Activated CD4-positive, alpha-beta T cell treated with anti-CD3 and anti-CD28 coated beads, Interleukin-2, amount 10 ng/mL, durations not matched to agents 7 days and 5 days (primary cell): Measurements from ENCODE around the gene HCN3. TPM values are rescaled to one million over a fixed set of nuclear protein-coding genes. Genes with fewer than 3 reads are reported as not detected.
"Not testable (repeated sequence)": the region's sequence is repeated elsewhere in the genome, so short reads cannot be mapped to it uniquely, and the experiment has no call there.

Experiments used
- CTCF ChIA-PET: fragments of 350-600 bp; sonication (Branson Sonifier 250); formaldehyde crosslinking; loops from one replicate; lab custom pipeline; 2021; ENCODE audit warnings: antibody characterized with exemption; lab: Charles Lee
- POLR2A ChIA-PET: fragments of 350-600 bp; sonication (Branson Sonifier 250); formaldehyde crosslinking; loops from one replicate; lab custom pipeline; 2021; ENCODE audit warnings: antibody characterized with exemption; lab: Charles Lee
- DNase-seq: peaks from one replicate; pipeline ENCODE4 v3.0.0-alpha.2; 2020
- H3K27ac Mint-ChIP-seq: one replicate; pipeline ENCODE4 v1.8.0; 2021; ENCODE audit warnings: mild to moderate bottlenecking, moderate library complexity, mixed read lengths
- H3K27me3 Mint-ChIP-seq: one replicate; pipeline ENCODE4 v1.8.0; 2021; ENCODE audit warnings: mixed read lengths
- H3K36me3 Mint-ChIP-seq: one replicate; pipeline ENCODE4 v1.8.0; 2021; ENCODE audit warnings: low read depth, mixed read lengths
- H3K4me1 Mint-ChIP-seq: one replicate; pipeline ENCODE4 v1.8.0; 2021; ENCODE audit warnings: mixed read lengths
- H3K4me3 Mint-ChIP-seq: one replicate; pipeline ENCODE4 v1.8.0; 2021; ENCODE audit warnings: mild to moderate bottlenecking, moderate library complexity, mixed read lengths
- H3K9me3 Mint-ChIP-seq: one replicate; pipeline ENCODE4 v1.8.0; 2021; ENCODE audit warnings: mixed read lengths
- total RNA-seq, 2 experiments: library from RNA; stranded (reverse); gene quantifications; one replicate each; pipeline ENCODE4 v1.2.3, GENCODE V29; 2021

Gene HCN3
- total RNA-seq: 1 to 10 TPM; 2.5 to 3.4 TPM

DNA sequence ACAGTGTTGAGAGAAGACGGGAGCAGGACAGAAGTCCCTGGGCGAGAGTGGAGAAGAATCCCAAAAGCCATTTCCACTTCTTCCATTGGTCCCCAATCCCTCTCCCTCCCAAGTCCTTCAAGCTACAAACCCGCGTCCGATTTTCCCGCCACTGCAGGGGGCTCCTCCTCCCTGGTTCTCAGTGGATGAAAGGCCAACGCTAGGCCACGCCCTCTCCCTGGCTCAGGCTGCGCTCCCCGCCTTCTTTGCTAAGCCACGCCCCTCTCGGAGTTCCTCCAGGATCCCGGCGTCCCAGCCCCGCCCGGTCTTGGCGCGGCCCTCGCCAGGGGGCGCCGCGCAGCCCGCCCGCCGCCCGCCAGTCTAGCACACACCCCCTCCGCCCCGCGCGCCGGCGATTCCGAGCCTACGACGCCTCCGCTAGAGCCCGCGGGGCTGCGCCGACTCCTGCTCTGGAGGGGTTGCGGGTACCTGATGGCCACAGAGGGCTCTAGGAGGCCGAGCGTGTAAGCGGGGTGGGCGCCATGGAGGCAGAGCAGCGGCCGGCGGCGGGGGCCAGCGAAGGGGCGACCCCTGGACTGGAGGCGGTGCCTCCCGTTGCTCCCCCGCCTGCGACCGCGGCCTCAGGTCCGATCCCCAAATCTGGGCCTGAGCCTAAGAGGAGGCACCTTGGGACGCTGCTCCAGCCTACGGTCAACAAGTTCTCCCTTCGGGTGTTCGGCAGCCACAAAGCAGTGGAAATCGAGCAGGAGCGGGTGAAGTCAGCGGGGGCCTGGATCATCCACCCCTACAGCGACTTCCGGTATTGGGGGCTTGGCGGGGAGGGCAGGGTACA, at the start of gene HCN3:
Gene HCN3, plus strand, starts transcription at position 394 of the 832 bp plus-strand sequence. Its CDS starts 128 bp downstream, at position 522.
- ChIA-PET CTCF (interaction anchor here (0.7 to 7.7 kb wide), 10 partner anchors 11 to 405 kb away, joined by 3 to 48 read pairs (median 4); partner anchors contain the start of gene FDPS), POLR2A (no interaction called here)
- peak; percentile 93 for DNase-seq
- Mint-ChIP-seq H3K9me3 (no peaks in the 10 kb centered on the region), H3K36me3 (peaks cover 6% of the 10 kb centered on the region), H3K4me1 (peaks cover 38% of the 10 kb centered on the region), H3K27ac (peak within 1 kb of the TSS; percentile 59), H3K27me3 (peaks cover 4% of the 10 kb centered on the region), H3K4me3 (peak within 1 kb of the TSS; percentile 71)

DNA sequence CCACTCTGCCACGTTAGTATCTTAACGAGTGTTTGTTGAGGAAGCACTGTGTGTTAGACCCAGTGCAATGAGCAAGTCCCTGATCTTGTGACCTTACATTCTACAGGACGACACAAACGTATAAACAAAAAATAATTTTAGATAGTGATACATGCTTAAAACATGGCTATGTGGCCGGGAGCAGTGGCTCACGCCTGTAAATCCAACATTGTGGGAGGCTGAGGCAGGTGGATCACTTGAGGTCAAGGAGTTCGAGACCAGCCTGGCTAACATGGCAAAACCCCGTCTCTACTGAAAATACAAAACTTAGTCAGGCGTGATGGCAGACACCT, 49.2 kb upstream of the HCN3 start:
- CTCF ChIA-PET: interaction anchor here (0.9 to 2.5 kb wide), 5 partner anchors 15 to 55 kb away, joined by 3 to 11 read pairs (median 5); partner anchors contain the start of gene KRTCAP2
- Mint-ChIP-seq H3K4me1 (peaks cover 36% of the 10 kb centered on the region), H3K4me3 (peak overlapping the region; percentile 84), H3K9me3 (no peaks in the 10 kb centered on the region), H3K36me3 (peaks cover 8% of the 10 kb centered on the region), H3K27me3 (no peaks in the 10 kb centered on the region), H3K27ac (peak overlapping the region; percentile 92)
- DNase-seq: no peak
- POLR2A ChIA-PET: no interaction called here

DNA sequence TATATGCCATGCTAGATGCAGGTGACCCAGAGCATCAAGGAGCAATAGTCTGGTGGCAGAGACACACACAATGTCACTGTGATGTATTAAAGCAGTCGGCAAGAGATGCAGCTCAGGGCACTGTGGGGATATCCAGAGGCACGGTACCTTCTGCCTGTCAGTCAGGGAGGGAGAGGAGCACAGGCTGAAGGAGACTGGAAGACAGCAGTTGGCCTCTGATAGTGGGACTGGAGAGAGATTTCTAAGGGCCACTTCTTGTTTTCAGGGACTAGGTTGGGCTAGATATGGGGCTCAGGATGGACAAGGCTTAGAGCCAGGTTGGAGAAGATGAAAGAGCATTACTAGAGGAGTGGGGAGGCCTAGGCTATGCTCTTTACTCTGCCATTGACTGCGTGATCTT, 46.0 kb upstream of the HCN3 start:
- DNase-seq, H3K27ac Mint-ChIP-seq, H3K4me3 Mint-ChIP-seq, POLR2A ChIA-PET, H3K9me3 Mint-ChIP-seq, H3K36me3 Mint-ChIP-seq, H3K27me3 Mint-ChIP-seq: not testable (repeated sequence)
- H3K4me1 Mint-ChIP-seq: peaks cover 26% of the 10 kb centered on the region
- CTCF ChIA-PET: interaction anchor here (1.0 to 1.8 kb wide), 2 partner anchors 13 to 19 kb away, joined by 3 to 5 read pairs; no protein-coding TSS in a partner anchor

DNA sequence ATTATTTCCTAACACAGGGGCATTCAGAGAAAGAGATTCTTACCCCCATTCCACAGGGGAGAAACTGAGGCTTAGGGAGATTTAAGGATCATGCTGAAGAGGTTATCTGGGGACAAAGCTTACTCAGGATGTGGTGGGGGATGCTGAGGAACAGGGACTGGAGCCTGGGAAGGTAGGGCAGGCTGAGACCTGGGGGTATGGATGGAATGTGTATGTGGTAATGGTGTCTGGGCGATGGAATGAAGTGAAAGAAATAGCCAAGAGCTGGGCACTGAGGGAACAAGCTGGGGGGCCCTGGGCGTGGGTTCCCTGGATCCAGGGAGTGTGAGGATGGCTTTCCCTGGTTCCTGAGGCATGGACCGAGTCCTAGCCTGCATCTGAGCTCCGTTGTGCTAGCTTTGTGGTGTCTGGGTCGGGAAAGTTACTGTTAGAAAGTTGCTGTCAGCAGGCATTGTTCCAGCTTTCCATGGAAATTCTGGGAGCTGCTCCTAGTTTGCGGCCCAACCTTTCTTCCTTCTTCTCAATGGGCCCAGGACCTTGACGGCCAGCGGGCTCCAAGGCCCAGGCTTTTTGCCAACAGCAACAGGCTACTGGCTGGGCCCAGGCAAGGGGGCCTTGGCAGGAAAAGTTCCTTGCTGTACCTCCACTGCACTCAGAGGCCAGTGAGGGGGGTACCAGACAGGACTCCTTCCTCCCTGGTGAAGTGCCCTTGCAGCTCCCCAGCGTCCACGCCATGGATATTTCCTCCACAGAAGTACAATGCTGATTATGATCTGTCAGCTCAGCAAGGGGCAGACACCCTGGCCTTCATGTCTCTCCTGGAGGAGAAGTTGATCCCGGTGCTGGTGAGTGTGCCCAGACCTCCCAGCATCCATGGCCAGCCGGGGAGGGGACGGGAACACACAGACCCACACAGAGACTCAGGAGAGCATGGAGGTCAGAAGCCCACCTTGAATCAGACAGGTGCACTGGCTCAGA, 45.0 kb upstream of the HCN3 start:
- peaks cover 25% of the 10 kb centered on the region for H3K4me1 Mint-ChIP-seq
- H3K9me3 Mint-ChIP-seq, H3K4me3 Mint-ChIP-seq, POLR2A ChIA-PET, H3K27me3 Mint-ChIP-seq, DNase-seq, H3K27ac Mint-ChIP-seq: not testable (repeated sequence)
- CTCF ChIA-PET: interaction anchor here (1.0 to 1.8 kb wide), 3 partner anchors 12 to 59 kb away, joined by 3 to 5 read pairs (median 4); partner anchors contain the start of gene KRTCAP2
- H3K36me3 Mint-ChIP-seq: peaks cover 17% of the 10 kb centered on the region

DNA sequence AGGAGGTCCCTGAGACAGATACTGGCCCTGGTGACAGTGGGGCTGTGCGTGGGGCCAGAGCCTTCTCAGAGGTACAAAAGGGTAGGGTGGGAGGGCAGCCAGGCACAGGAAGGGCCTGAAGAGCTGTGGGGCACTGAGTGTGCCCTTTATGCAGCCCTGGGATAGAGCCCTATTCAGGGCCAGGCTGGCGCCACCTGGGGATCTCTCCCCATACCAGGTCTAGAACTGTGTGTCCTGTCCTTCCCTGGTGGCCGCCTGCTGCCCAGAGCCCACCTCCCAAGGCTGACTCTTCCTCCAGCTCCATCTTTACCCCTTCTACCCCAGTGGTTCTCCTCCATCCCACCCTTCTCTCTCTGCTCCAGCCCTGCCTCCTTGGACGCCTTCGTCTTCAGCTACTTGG, 43.8 kb upstream of the HCN3 start:
- POLR2A ChIA-PET, CTCF ChIA-PET: not testable (repeated sequence)
- peaks cover 15% of the 10 kb centered on the region for H3K4me1 Mint-ChIP-seq

DNA sequence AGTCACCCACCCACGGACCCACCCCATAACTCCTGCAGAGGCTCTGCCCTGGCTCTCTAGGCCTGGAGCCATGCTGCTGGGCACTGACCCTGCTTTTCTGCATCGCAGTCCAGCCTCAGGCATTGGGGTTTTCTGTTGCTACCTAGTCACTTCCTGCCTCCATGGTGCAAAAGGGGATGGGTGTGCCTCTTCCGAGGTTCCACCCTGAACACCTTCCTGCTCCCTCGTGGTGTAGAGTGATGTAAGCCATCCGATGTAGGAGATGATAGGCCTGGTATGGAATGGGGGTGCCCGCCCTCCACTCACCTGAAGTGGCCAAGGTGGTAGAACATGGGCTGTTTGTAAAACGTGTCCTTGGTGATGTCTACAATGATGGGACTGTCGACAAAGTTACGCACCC, 41.9 kb upstream of the HCN3 start:
- Mint-ChIP-seq H3K27ac (peak overlapping the region; percentile 85), H3K4me1 (peaks cover 20% of the 10 kb centered on the region), H3K36me3 (peaks cover 27% of the 10 kb centered on the region)
- CTCF ChIA-PET: interaction anchor here (1.1 kb wide), 1 partner anchor 16 kb away, joined by 4 read pairs; no protein-coding TSS in a partner anchor
- H3K27me3 Mint-ChIP-seq, DNase-seq, POLR2A ChIA-PET, H3K9me3 Mint-ChIP-seq, H3K4me3 Mint-ChIP-seq: not testable (repeated sequence)

More for the DNA sequence above, 43.8 kb upstream of the HCN3 start:
- H3K9me3 Mint-ChIP-seq, H3K27ac Mint-ChIP-seq, H3K27me3 Mint-ChIP-seq, DNase-seq, H3K4me3 Mint-ChIP-seq: not testable (repeated sequence)
- peaks cover 21% of the 10 kb centered on the region for H3K36me3 Mint-ChIP-seq

DNA sequence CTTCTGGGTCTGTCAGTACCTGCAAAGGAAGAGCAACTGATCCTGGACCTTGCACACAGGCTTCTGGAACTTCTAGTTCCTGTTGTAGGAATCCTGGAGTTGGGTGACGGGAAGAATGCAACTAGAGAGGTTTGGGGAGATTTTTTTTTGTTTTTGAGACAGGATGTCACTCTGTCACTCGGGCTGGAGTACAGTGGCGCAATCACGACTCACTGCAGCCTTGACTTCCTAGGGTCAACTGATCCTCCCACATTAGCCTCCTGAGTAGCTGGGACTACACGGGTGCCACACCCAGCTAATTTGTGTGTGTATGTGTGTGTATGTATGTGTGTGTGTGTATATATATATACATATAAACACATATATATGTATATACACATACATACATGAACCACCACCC, 40.8 kb upstream of the HCN3 start:
- Mint-ChIP-seq H3K9me3 (no peaks in the 10 kb centered on the region), H3K4me1 (peaks cover 30% of the 10 kb centered on the region), H3K4me3 (no peak overlapping the region), H3K36me3 (peaks cover 32% of the 10 kb centered on the region), H3K27me3 (no peaks in the 10 kb centered on the region), H3K27ac (peak overlapping the region; percentile 21)
- no peak for DNase-seq
- ChIA-PET POLR2A (no interaction called here), CTCF (interaction anchor here (1.1 kb wide), 1 partner anchor 15 kb away, joined by 4 read pairs; no protein-coding TSS in a partner anchor)

DNA sequence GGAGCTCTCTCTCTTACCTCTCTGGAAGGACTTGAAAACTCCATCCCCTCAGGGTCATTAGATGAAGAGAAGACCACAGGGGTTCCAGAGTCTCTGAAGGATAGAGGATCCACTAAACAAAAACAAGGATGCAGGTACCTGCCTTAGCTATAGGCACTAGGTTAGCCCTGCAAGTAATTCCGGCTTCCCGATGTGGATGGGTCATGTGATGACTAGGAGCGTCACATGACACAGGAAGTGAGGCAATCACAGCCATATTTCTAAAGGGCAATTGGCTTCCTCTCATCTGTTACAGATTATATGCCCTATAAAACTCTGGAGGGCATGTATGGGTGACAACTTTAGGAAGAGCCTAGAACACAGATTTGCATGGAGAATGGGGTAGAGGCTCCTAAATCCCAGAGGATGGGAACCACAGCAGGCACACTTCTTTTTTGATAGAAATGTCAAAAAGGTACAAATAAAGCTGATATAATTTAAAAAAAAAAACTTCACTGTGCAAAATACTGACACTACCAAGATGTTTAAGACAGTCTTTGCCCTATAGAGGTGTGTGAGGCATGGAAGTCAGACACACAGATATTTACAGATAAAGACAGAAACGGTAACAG, 36.1 kb upstream of the HCN3 start:
- Mint-ChIP-seq H3K27ac (peak overlapping the region; percentile 91), H3K4me3 (peak overlapping the region; percentile 85), H3K27me3 (peaks cover 2% of the 10 kb centered on the region), H3K9me3 (no peaks in the 10 kb centered on the region), H3K36me3 (peaks cover 28% of the 10 kb centered on the region), H3K4me1 (peaks cover 61% of the 10 kb centered on the region)
- ChIA-PET CTCF (interaction anchor here (0.6 to 3.9 kb wide), 7 partner anchors 9 to 535 kb away, joined by 3 to 38 read pairs (median 4); partner anchors contain the start of genes KRTCAP2, THBS3 and TRIM46), POLR2A (no interaction called here)
- DNase-seq: peak; percentile 83

DNA sequence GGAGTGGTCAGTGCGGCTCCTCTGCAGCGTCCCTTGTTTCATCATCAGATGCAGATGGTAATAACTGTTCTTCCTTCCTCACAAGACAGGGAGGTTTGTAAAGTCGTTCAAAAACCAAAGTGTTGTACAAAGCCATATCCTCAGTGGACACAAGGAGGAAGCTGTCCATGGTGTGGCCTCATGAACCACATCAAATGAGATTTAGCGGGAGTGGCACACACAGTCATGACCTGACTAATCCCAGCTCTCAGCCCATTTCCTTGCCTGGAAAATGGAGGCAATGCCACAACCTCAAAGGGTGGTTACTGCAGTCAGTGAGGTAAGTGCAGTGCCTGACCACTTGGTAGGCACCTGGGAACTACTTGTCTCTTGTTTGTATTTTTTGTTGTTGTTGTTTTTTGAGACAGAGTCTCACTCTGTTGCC, 35.4 kb upstream of the HCN3 start:
- H3K4me3 Mint-ChIP-seq: peak overlapping the region; percentile 40
- POLR2A ChIA-PET: no interaction called here
- peaks cover 27% of the 10 kb centered on the region for H3K36me3 Mint-ChIP-seq
- H3K9me3 Mint-ChIP-seq: no peaks in the 10 kb centered on the region
- H3K27me3 Mint-ChIP-seq: peaks cover 2% of the 10 kb centered on the region
- H3K27ac Mint-ChIP-seq: peak overlapping the region; percentile 91
- peaks cover 62% of the 10 kb centered on the region for H3K4me1 Mint-ChIP-seq
- CTCF ChIA-PET: interaction anchor here (0.6 to 3.9 kb wide), 8 partner anchors 9 to 534 kb away, joined by 3 to 38 read pairs (median 4); partner anchors contain the start of genes KRTCAP2, THBS3 and TRIM46
- no peak for DNase-seq

DNA sequence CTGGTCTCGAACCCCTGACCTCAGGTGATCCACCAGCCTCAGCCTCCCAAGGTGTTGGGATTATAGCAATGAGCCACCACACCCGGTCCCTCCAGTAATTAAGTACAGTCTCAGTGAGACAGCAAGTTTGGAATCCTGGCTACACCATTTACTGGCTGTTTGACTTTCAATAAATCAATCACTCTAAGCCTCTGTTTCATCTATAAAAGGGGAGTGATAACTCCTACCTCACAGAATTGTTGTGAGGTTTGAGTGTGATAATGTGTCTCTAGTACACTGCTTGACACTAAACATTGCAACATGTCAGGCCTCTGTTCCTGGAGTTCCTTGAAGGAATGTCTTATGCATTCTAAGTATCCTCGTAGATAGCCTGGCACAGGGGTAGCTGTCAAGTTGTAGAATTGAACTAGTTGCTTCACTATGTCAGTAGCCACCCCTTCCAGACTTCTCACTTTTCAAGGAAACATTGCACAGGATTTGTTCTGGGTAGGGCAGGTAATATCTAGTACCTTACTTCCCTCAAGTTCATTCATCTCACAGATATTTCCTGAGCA, 34.4 kb upstream of the HCN3 start:
- Mint-ChIP-seq H3K4me1 (peaks cover 62% of the 10 kb centered on the region), H3K27ac (peak overlapping the region; percentile 94), H3K9me3 (no peaks in the 10 kb centered on the region), H3K27me3 (peaks cover 2% of the 10 kb centered on the region), H3K4me3 (peak overlapping the region; percentile 79), H3K36me3 (peaks cover 22% of the 10 kb centered on the region)
- POLR2A ChIA-PET: no interaction called here
- no peak for DNase-seq
- CTCF ChIA-PET: interaction anchor here (0.6 to 1.8 kb wide), 5 partner anchors 14 to 812 kb away, joined by 3 to 5 read pairs (median 4); partner anchors contain the start of gene KRTCAP2

DNA sequence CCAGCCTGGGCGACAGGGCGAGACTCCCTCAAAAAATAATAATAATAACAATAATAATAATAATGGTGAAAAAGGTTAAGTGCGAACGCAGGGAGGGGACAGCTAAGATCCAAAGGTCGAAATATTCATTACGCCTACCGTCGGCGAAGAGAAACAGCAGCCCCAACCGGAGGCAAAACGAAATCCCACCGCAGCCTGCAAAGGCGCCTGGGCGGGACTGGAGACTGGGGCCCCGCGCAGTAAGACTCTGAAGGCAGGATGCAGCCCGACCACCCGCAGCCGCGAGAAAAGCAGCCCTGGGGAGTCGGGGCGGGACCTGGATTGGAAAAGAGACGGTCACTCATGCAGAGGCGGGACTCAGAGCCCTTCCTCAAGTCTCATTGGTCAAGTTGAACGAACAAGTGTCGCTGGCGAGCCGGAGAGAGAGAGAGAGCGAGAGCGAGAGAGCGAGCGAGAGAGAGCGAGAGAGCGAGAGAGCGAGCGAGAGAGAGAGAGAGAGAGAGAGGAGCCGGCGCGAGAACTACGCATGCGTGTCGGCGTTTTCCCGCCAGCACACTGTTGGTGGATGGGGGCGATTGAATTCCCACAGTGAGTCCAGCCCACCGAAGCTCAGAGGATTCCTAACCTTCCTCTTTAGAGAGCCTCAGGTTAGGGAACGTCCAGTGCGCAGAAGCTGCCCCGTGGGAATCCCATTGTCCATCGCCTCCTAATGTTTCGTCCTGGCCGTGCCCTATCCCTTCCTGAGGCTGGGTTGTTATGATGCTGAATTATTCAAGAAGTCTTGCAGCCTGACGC, 32.7 kb upstream of the HCN3 start:
- H3K9me3 Mint-ChIP-seq: no peaks in the 10 kb centered on the region
- H3K36me3 Mint-ChIP-seq: peaks cover 14% of the 10 kb centered on the region
- H3K27me3 Mint-ChIP-seq: peaks cover 2% of the 10 kb centered on the region
- H3K27ac Mint-ChIP-seq: peak overlapping the region; percentile 94
- peak; percentile 99 for DNase-seq
- ChIA-PET CTCF (interaction anchor here (0.8 to 2.3 kb wide), 5 partner anchors 13 to 79 kb away, joined by 3 to 9 read pairs (median 4); partner anchors contain the start of genes CLK2 and KRTCAP2), POLR2A (no interaction called here)
- peak overlapping the region; percentile 79 for H3K4me3 Mint-ChIP-seq
- H3K4me1 Mint-ChIP-seq: peaks cover 58% of the 10 kb centered on the region
